PC-9 (cell line): ENCODE results near the gene IGSF6.

ENCODE experiments used
- EZH2 ChIP-seq: fragments of 200-600 bp; sonication (generic); IDR thresholded peaks from 2 replicates; pipeline ENCODE4 v1.8.0; 2017; ENCODE audit warnings: antibody characterized with exemption, low read depth
- TF ChIP-seq, protein P1 (sequence below): fragments of 200-600 bp; sonication (generic); conservative IDR thresholded peaks from 2 replicates; pipeline ENCODE4 v1.6.1; 2017; ENCODE audit warnings: mixed run types, antibody characterized with exemption, mild to moderate bottlenecking, moderate library complexity

DNA sequence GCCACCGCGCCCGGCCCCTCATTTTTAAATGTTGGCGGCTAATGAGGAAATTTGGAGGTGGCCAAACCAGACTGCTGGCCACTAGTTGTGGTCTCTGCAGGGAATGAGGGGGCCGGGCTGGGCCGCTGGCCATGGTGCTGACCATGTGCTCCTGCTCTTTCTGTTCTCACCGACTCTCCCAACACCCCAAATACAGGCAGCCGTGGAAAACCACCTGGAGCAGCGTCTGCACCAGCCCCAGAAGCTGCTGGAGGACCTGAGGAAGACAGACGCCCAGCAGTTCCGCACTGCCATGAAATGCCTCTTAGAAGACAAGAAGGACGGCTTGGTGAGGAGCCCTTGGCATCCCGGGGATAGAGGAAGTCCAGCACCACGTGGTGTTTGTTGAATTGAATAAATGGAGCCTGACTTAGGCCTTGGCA, 32.6 kb upstream of the IGSF6 start:
- TF ChIP-seq, protein P1, sequence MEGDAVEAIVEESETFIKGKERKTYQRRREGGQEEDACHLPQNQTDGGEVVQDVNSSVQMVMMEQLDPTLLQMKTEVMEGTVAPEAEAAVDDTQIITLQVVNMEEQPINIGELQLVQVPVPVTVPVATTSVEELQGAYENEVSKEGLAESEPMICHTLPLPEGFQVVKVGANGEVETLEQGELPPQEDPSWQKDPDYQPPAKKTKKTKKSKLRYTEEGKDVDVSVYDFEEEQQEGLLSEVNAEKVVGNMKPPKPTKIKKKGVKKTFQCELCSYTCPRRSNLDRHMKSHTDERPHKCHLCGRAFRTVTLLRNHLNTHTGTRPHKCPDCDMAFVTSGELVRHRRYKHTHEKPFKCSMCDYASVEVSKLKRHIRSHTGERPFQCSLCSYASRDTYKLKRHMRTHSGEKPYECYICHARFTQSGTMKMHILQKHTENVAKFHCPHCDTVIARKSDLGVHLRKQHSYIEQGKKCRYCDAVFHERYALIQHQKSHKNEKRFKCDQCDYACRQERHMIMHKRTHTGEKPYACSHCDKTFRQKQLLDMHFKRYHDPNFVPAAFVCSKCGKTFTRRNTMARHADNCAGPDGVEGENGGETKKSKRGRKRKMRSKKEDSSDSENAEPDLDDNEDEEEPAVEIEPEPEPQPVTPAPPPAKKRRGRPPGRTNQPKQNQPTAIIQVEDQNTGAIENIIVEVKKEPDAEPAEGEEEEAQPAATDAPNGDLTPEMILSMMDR = no peak
- TF ChIP-seq EZH2 = no peak
